SK-N-SH treated with all-trans-retinoic acid at 6 μM for 48 hours (cell line): ENCODE measurements around the gene RPL36A.

Experiments
- ARNTL ChIP-seq: fragments of 450-650 bp; formaldehyde crosslinking; IDR thresholded peaks from 2 replicates; pipeline ENCODE4 v1.5.0; 2020; ENCODE audit warnings: low read depth, mild to moderate bottlenecking, moderate library complexity, borderline replicate concordance
- CREB5 ChIP-seq: fragments of 250-450 bp; sonication (Bioruptor Pico); IDR thresholded peaks from 2 replicates; pipeline ENCODE4 v1.5.1; 2020; ENCODE audit warnings: low read depth, mild to moderate bottlenecking, moderate library complexity
- CSRNP3 ChIP-seq: fragments of 250-450 bp; sonication (Bioruptor Pico); IDR thresholded peaks from 2 replicates; pipeline ENCODE4 v1.5.1; 2021; ENCODE audit warnings: mild to moderate bottlenecking, moderate library complexity
- ESRRG ChIP-seq: fragments of 250-450 bp; sonication (Bioruptor Pico); IDR thresholded peaks from 2 replicates; pipeline ENCODE4 v1.6.1; 2021; ENCODE audit warnings: mild to moderate bottlenecking
- GLIS3 ChIP-seq: fragments of 250-450 bp; sonication (Bioruptor Pico); IDR thresholded peaks from 2 replicates; pipeline ENCODE4 v1.5.0; 2020; ENCODE audit warnings: mild to moderate bottlenecking, moderate library complexity
- OSR1 ChIP-seq: fragments of 250-450 bp; sonication (Bioruptor Pico); IDR thresholded peaks from 2 replicates; pipeline ENCODE4 v1.8.0; 2022; ENCODE audit warnings: moderate library complexity, mild to moderate bottlenecking, inconsistent platforms
- PATZ1 ChIP-seq: fragments of 250-450 bp; sonication (Bioruptor Pico); IDR thresholded peaks from 2 replicates; pipeline ENCODE4 v1.8.0; 2020; ENCODE audit warnings: mild to moderate bottlenecking, moderate library complexity, borderline replicate concordance
- PPARA ChIP-seq: fragments of 250-450 bp; sonication (Bioruptor Pico); IDR thresholded peaks from 2 replicates; pipeline ENCODE4 v1.5.0; 2020; ENCODE audit warnings: mild to moderate bottlenecking, borderline replicate concordance
- RARB ChIP-seq: fragments of 250-450 bp; sonication (Bioruptor Pico); IDR thresholded peaks from 2 replicates; pipeline ENCODE4 v1.8.0; 2021; ENCODE audit warnings: mild to moderate bottlenecking, moderate library complexity
- SNAI2 ChIP-seq: fragments of 250-450 bp; sonication (Bioruptor Pico); IDR thresholded peaks from 2 replicates; pipeline ENCODE4 v1.5.0; 2020; ENCODE audit warnings: mild to moderate bottlenecking, moderate library complexity
- TSHZ2 ChIP-seq: fragments of 250-450 bp; sonication (Bioruptor Pico); IDR thresholded peaks from 2 replicates; pipeline ENCODE4 v1.5.0; 2020; ENCODE audit warnings: mild to moderate bottlenecking, moderate library complexity
- ZC3H10 ChIP-seq: fragments of 250-450 bp; sonication (Bioruptor Pico); IDR thresholded peaks from 2 replicates; pipeline ENCODE4 v1.5.1; 2021; ENCODE audit warnings: mild to moderate bottlenecking, moderate library complexity
- ZFP3 ChIP-seq: fragments of 250-450 bp; sonication (Bioruptor Pico); IDR thresholded peaks from 2 replicates; pipeline ENCODE4 v1.5.0; 2020; ENCODE audit warnings: mild to moderate bottlenecking, moderate library complexity
- ZFP30 ChIP-seq: fragments of 450-650 bp; formaldehyde crosslinking; IDR thresholded peaks from 2 replicates; pipeline ENCODE4 v1.5.0; 2022; ENCODE audit warnings: mild to moderate bottlenecking, moderate library complexity

- TF ChIP-seq RARB (CRISPR knock-in tag) (no peak), ARNTL (CRISPR knock-in tag) (no peak), ZC3H10 (no peak), GLIS3 (CRISPR knock-in tag) (no peak), TSHZ2 (CRISPR knock-in tag) (no peak), CREB5 (CRISPR knock-in tag) (no peak), ESRRG (CRISPR knock-in tag) (no peak), PPARA (no peak), ZFP3 (CRISPR knock-in tag) (no peak), PATZ1 (CRISPR knock-in tag) (no peak), ZFP30 (CRISPR knock-in tag) (no peak), CSRNP3 (CRISPR knock-in tag) (no peak), SNAI2 (no peak), OSR1 (CRISPR knock-in tag) (no peak)
Measured at GRCh38 chrX:101394372-101394771, 3.6 kb downstream of the RPL36A start.
